WERI-Rb-1 (cell line): Measurements from ENCODE around the gene CACNA2D1.

Source experiments
- DNase-seq: peaks from one replicate; pipeline ENCODE4 v3.0.0-alpha.2; 2020
- H3K27ac ChIP-seq: fragments of 250-450 bp; sonication (Bioruptor Pico); 2 replicates; pipeline ENCODE4 v1.5.1; 2020; ENCODE audit warnings: mild to moderate bottlenecking, moderate library complexity
- H3K27me3 ChIP-seq: fragments of 250-450 bp; sonication (Bioruptor Pico); 2 replicates; pipeline ENCODE4 v1.5.1; 2021; ENCODE audit warnings: mild to moderate bottlenecking, low read depth, moderate library complexity; ENCODE audit not compliant: insufficient read depth, severe bottlenecking
- H3K36me3 ChIP-seq: fragments of 250-450 bp; sonication (Bioruptor Pico); 2 replicates; pipeline ENCODE4 v1.5.1; 2020; ENCODE audit warnings: mild to moderate bottlenecking, moderate library complexity
- H3K4me3 ChIP-seq: 2 replicates; pipeline ENCODE4 v1.5.1; 2011; ENCODE audit warnings: low read depth, mild to moderate bottlenecking, control low read depth, low read length
- H3K9me3 ChIP-seq: fragments of 250-450 bp; sonication (Bioruptor Pico); 2 replicates; pipeline ENCODE4 v1.5.1; 2021; ENCODE audit warnings: mild to moderate bottlenecking, moderate library complexity; ENCODE audit not compliant: severe bottlenecking
- CTCF ChIP-seq: IDR thresholded peaks from 2 replicates; pipeline ENCODE4 v1.5.1; 2011; ENCODE audit warnings: low read depth, mild to moderate bottlenecking, control low read depth, inconsistent platforms, low read length

The CACNA2D1 gene

GRCh38 chr7:82114237-82114636 is 329.3 kb downstream of the CACNA2D1 start:
- H3K9me3 ChIP-seq, result no peaks in the 10 kb centered on the region
- no peaks in the 10 kb centered on the region for H3K27me3 ChIP-seq
- H3K4me3 ChIP-seq, result no peak overlapping the region
- H3K27ac ChIP-seq, result no peak overlapping the region
- no peaks in the 10 kb centered on the region; the same call in 1 of the 2 replicates for H3K36me3 ChIP-seq
- no peak for DNase-seq
- TF ChIP-seq CTCF, result no peak

- Histone ChIP-seq H3K36me3 (no peaks in the 10 kb centered on the region), H3K27ac (no peak overlapping the region), H3K9me3 (no peaks in the 10 kb centered on the region), H3K4me3 (no peak overlapping the region), H3K27me3 (no peaks in the 10 kb centered on the region)
- no peak for DNase-seq
- no peak for TF ChIP-seq CTCF
Observed at GRCh38 chr7:82110146-82110840, 333.3 kb downstream of the CACNA2D1 start.

- H3K4me3 ChIP-seq, result no peak overlapping the region
- DNase-seq, result no peak
- TF ChIP-seq CTCF, result no peak
- H3K27ac ChIP-seq, result no peak overlapping the region
- no peaks in the 10 kb centered on the region for H3K27me3 ChIP-seq
- no peaks in the 10 kb centered on the region for H3K36me3 ChIP-seq
- H3K9me3 ChIP-seq, result no peaks in the 10 kb centered on the region
Observed at GRCh38 chr7:82109288-82109687, 334.3 kb downstream of the CACNA2D1 start.

- no peak for TF ChIP-seq CTCF
- no peak overlapping the region for H3K27ac ChIP-seq
Observed at GRCh38 chr7:82106201-82106600, 337.4 kb downstream of the CACNA2D1 start.

GRCh38 chr7:82105463-82105862 is 338.1 kb downstream of the CACNA2D1 start:
- DNase-seq, result no peak
- H3K36me3 ChIP-seq, result no peaks in the 10 kb centered on the region
- no peak for TF ChIP-seq CTCF
- no peak overlapping the region for H3K27ac ChIP-seq
- H3K4me3 ChIP-seq, result no peak overlapping the region
- H3K9me3 ChIP-seq, result no peaks in the 10 kb centered on the region
- H3K27me3 ChIP-seq, result no peaks in the 10 kb centered on the region

More at GRCh38 chr7:82106201-82106600, 337.4 kb downstream of the CACNA2D1 start:
- no peak for DNase-seq
- Histone ChIP-seq H3K27me3 (no peaks in the 10 kb centered on the region), H3K4me3 (no peak overlapping the region), H3K9me3 (no peaks in the 10 kb centered on the region), H3K36me3 (no peaks in the 10 kb centered on the region)

- no peak overlapping the region for H3K27ac ChIP-seq
- no peak overlapping the region for H3K4me3 ChIP-seq
- peaks cover 3% of the 10 kb centered on the region; the same call in 1 of the 2 replicates for H3K36me3 ChIP-seq
- TF ChIP-seq CTCF, result no peak
- H3K27me3 ChIP-seq, result no peaks in the 10 kb centered on the region
- no peaks in the 10 kb centered on the region for H3K9me3 ChIP-seq
- no peak for DNase-seq
Observed at GRCh38 chr7:82098414-82098813, 345.2 kb downstream of the CACNA2D1 start.
